Heart right ventricle (tissue), 16 donors: ENCODE results near the gene WDR45B. TPM values are rescaled to one million over a fixed set of nuclear protein-coding genes. Genes with fewer than 3 reads are reported as not detected.

Experiments
- ATAC-seq, 8 donors: fragments of 200-7000 bp; cut with Tn5 transposase; one replicate each; pipeline ENCODE4 v1.9.1; 2020; ENCODE audit warnings: mild to moderate bottlenecking in 8 of 8, moderate library complexity in 8 of 8, moderate number of reproducible peaks in 1 of 8
- DNase-seq, 2 donors: peaks; one replicate each; pipeline ENCODE4 v3.0.0-alpha.2; 2020
- H3K27ac ChIP-seq, 10 donors: fragments of 200-600 bp; sonication (generic) in 2 of 10; one replicate each; pipeline versions ENCODE4 v1.5.0 to v1.8.0; 2020 to 2022; ENCODE audit warnings: mild to moderate bottlenecking in 3 of 10
- H3K27me3 ChIP-seq, 7 donors: fragments of 200-600 bp; one replicate each; pipeline ENCODE4 v1.8.0; 2021 to 2022; ENCODE audit warnings: mild to moderate bottlenecking in 2 of 7
- H3K36me3 ChIP-seq, 9 donors: fragments of 200-600 bp; sonication (generic) in 1 of 9; one replicate each; pipeline versions ENCODE4 v1.5.0 to v1.8.0; 2020 to 2022; ENCODE audit warnings: mild to moderate bottlenecking in 2 of 9
- H3K4me1 ChIP-seq, 9 donors: fragments of 200-600 bp; sonication (generic) in 1 of 9; one replicate each; pipeline versions ENCODE4 v1.5.0 to v1.8.0; 2020 to 2022; ENCODE audit warnings: mild to moderate bottlenecking in 4 of 9
- H3K4me3 ChIP-seq, 10 donors: fragments of 200-600 bp; sonication (generic) in 2 of 10; one replicate each; pipeline versions ENCODE4 v1.5.0 to v1.8.0; 2020 to 2022; ENCODE audit warnings: mild to moderate bottlenecking in 7 of 10, moderate library complexity in 2 of 10
- H3K9me3 ChIP-seq, 11 donors: fragments of 200-600 bp in 10 of 11; sonication (generic) in 2 of 11; one replicate each; pipeline versions ENCODE4 v1.5.0 to v1.8.0; 2013 to 2022; ENCODE audit warnings: mild to moderate bottlenecking in 2 of 11, control low read depth in 1 of 11, moderate library complexity in 1 of 11
- WGBS, 2 donors: extraction: QIAGEN DNeasy Blood & Tissue Kit; methylation state at CpG; one replicate each; pipeline ENCODE4 v1.1.7; 2013; ENCODE audit warnings: inconsistent platforms in 1 of 2; 5-methylcytosine and 5-hydroxymethylcytosine counted together
- intact Hi-C, 10 donors: fragments of 100-400 bp; cut with DNase I; formaldehyde crosslinking; loops; one replicate each; pipeline versions ENCODE4 v1.11.1 to v1.14.2; 2022
- polyA plus RNA-seq, 2 donors: library from polyadenylated mRNA; stranded (reverse); fragments of 200-250 nt; gene quantifications; one replicate each; pipeline ENCODE4 v1.2.3, GENCODE V29; 2013
- total RNA-seq, 10 donors: library from RNA; stranded (reverse); fragmentation: NEBNext Ultra II Directional in 3 of 10; extraction: Animal tissue kit (Norgen Biotek cat#: 25700) in 3 of 10; gene quantifications; one replicate each; pipeline versions ENCODE4 v1.2.1 to v1.2.4, GENCODE V29; 2021 to 2023
- TF ChIP-seq, protein P1 (sequence below), 9 donors: fragments of 200-600 bp; sonication (generic) in 2 of 9; IDR thresholded peaks; one replicate each; pipeline versions ENCODE4 v1.5.0 to v1.8.0; 2021 to 2022; ENCODE audit warnings: antibody characterized with exemption in 9 of 9, mild to moderate bottlenecking in 5 of 9, moderate library complexity in 1 of 9
- donor health status: Arrhythmogenic right ventricular cardiomyopathy.
- donor health status: ischemic (EF 13 %, LVEDD 7.1; RV severe dilation, severe dysfunction).
- donor health status: healthy with polysubstance abuse.
- donor health status: DM: no; HTN: yes; CAD: no.
- donor health status: DM: no; HTN: no; CAD: no.
- donor health status: ischemic (EF 25% LVEDD 6.9; RV normal size, moderate dysfunction).
- donor health status: ischemic (EF 25% LVEDD 5.7; RV mildly dilated, moderate dysfunction).
- donor health status: healthy.
- donor health status: DM: yes; HTN: yes; CAD: no.
- donor health status: Ischemic cardiomyopathy.
- donor health status: ischemic (EF 35%, LVEDD 5.7; RV mildly dilated, moderate dysfunction).
- donor health status: nonischemic (EF 11% LVEDD 7.7; RV severe dilation, severe dysfunction).
- donor health status: DM: yes; HTN: yes; CAD: no.
- donor health status: PGD.
- donor health status: ischemic (EF 29% LVEDD 5.4; RV normal size, mild dysfunction).
- donor health status: nonischemic (EF 23%, LVEDD 6.1; RV moderate dilation, normal function).

Gene WDR45B
- total and polyA plus RNA-seq, 12 donors, result 23.3 to 45.5 (median 39.7) TPM

GRCh38 chr17:82668631-82669099 lies 20.4 kb upstream of the WDR45B start:
- ATAC-seq (peak; percentile 79 to 91 (median 88)), DNase-seq (peak; percentile 54 to 72)
- no peaks in the 10 kb centered on the region for H3K9me3 ChIP-seq
- peaks cover 0 to 2% (median 0%) of the 10 kb centered on the region in 9 donors for H3K36me3 ChIP-seq
- H3K4me1 ChIP-seq, result peaks cover 0 to 28% (median 14%) of the 10 kb centered on the region in 9 donors
- WGBS, 2 donors, result 44 to 55% methylated on average over 20 of the region's 20 CpGs
- intact Hi-C loops, result loop anchor here (2.0 to 10.0 kb wide), 6 partner anchors 86 to 761 kb away; partner anchors contain the start of gene TBCD (in 1 of the 10)
- peak overlapping the region in 8 of 10 donors; percentile 74 to 86 (median 78) for H3K27ac ChIP-seq
- no peaks in the 10 kb centered on the region for H3K27me3 ChIP-seq
- H3K4me3 ChIP-seq, result peak overlapping the region in 1 of 10 donors; percentile 7
- TF ChIP-seq, protein P1, sequence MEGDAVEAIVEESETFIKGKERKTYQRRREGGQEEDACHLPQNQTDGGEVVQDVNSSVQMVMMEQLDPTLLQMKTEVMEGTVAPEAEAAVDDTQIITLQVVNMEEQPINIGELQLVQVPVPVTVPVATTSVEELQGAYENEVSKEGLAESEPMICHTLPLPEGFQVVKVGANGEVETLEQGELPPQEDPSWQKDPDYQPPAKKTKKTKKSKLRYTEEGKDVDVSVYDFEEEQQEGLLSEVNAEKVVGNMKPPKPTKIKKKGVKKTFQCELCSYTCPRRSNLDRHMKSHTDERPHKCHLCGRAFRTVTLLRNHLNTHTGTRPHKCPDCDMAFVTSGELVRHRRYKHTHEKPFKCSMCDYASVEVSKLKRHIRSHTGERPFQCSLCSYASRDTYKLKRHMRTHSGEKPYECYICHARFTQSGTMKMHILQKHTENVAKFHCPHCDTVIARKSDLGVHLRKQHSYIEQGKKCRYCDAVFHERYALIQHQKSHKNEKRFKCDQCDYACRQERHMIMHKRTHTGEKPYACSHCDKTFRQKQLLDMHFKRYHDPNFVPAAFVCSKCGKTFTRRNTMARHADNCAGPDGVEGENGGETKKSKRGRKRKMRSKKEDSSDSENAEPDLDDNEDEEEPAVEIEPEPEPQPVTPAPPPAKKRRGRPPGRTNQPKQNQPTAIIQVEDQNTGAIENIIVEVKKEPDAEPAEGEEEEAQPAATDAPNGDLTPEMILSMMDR (IDR thresholded peaks at IDR 0.05), result peak; percentile 31 to 69 (median 57)

- intact Hi-C loops, result loop anchor here (2.0 to 10.0 kb wide), 6 partner anchors 87 to 761 kb away; partner anchors contain the start of gene TBCD (in 1 of the 10)
- WGBS, 2 donors, result 79 to 82% methylated on average over 16 of the region's 16 CpGs
- Histone ChIP-seq H3K4me3 (no peak overlapping the region), H3K36me3 (peaks cover 0 to 7% (median 0%) of the 10 kb centered on the region in 9 donors), H3K27me3 (no peaks in the 10 kb centered on the region), H3K27ac (peak overlapping the region in 6 of 10 donors; percentile 75 to 86 (median 78)), H3K4me1 (peaks cover 0 to 28% (median 14%) of the 10 kb centered on the region in 9 donors), H3K9me3 (no peaks in the 10 kb centered on the region)
- DNase-seq (no peak), ATAC-seq (peak in 2 of 8 donors; percentile 2 to 8)
- TF ChIP-seq, protein P1 (IDR thresholded peaks at IDR 0.05), result no peak
These were observed 19.9 kb upstream of the WDR45B start for GRCh38 chr17:82668024-82668630.

GRCh38 chr17:82667668-82668000 lies 19.4 kb upstream of the WDR45B start:
- peaks cover 0 to 28% (median 14%) of the 10 kb centered on the region in 9 donors for H3K4me1 ChIP-seq
- no peak overlapping the region for H3K27ac ChIP-seq
- no peak for DNase-seq
- no peaks in the 10 kb centered on the region for H3K9me3 ChIP-seq
- 91 to 94% methylated on average over 15 of the region's 15 CpGs for WGBS, 2 donors
- no peak for ATAC-seq
- intact Hi-C loops, result loop anchor here in 9 of 10 donors (5.0 to 10.0 kb wide), 5 partner anchors 87 to 760 kb away; partner anchors contain the start of gene TBCD (in 1 of the 9)
- peaks cover 0 to 7% (median 0%) of the 10 kb centered on the region in 9 donors for H3K36me3 ChIP-seq
- no peaks in the 10 kb centered on the region for H3K27me3 ChIP-seq
- H3K4me3 ChIP-seq, result no peak overlapping the region
- TF ChIP-seq, protein P1 (IDR thresholded peaks at IDR 0.05), result no peak

DNA sequence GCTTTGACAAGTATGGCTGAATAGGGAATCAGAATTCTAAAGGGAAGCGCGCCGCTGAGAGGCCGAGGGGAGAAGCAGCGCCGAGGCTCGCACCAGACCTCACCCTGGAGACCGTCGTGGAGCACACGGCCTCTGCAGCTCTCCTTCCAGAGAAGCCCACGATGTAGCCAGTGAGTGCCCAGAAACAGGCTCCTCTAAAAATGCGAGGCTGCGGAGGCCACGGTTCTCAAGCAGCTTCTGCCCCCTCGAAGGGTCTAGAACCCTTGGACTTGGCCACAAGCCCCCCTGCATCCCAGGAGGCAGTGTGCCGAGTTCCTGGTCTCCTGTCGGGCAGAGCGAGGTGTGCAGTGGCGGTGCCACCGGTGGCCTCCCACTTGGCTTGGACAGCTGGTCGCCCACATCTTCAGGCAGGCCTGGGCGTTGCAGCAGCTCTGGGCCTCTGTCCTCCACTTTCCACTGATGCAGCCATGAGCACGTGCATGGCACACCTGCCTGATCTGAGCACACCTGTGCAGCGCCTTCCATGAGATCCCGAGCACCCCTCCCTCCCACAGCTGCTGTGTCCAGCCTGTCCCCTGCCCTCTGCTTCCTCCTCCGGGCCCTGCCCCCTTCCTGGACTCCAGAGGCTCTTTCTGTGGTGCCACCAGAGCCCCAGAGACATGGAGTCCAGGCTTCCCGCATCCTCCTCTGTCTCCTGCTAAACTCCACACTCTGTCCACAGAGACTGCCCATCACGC lies 18.9 kb upstream of the WDR45B start:
- Histone ChIP-seq H3K9me3 (no peaks in the 10 kb centered on the region), H3K27me3 (no peaks in the 10 kb centered on the region), H3K4me3 (no peak overlapping the region), H3K36me3 (peaks cover 0 to 11% (median 0%) of the 10 kb centered on the region in 9 donors), H3K27ac (no peak overlapping the region), H3K4me1 (peaks cover 0 to 28% (median 14%) of the 10 kb centered on the region in 9 donors)
- ATAC-seq (no peak), DNase-seq (no peak)
- intact Hi-C loops, result loop anchor here in 9 of 10 donors (5.0 to 10.0 kb wide), 5 partner anchors 88 to 760 kb away; partner anchors contain the start of gene TBCD (in 1 of the 9)
- 90 to 92% methylated on average over 28 of the region's 28 CpGs for WGBS, 2 donors
- TF ChIP-seq, protein P1 (IDR thresholded peaks at IDR 0.05), result no peak
